Cardiac muscle cell (in vitro differentiated cells and primary cell): Measurements from ENCODE around the gene MCRIP2. TPM values are rescaled to one million over a fixed set of nuclear protein-coding genes. Genes with fewer than 3 reads are reported as not detected.

Experiments
- DNase-seq, 2 donors: peaks; one replicate each; pipeline versions ENCODE4 v3.0.0 to v3.0.0-alpha.2; 2010 to 2017; ENCODE audit warnings: low read depth in 1 of 2, low spot score in 1 of 2
- H3K27ac ChIP-seq: fragments of 200-600 bp; sonication (generic); 2 replicates; pipeline ENCODE4 v1.5.1; 2016
- H3K27me3 ChIP-seq: fragments of 200-600 bp; sonication (generic); 2 replicates; pipeline ENCODE4 v1.6.0; 2016; ENCODE audit warnings: control low read depth
- H3K36me3 ChIP-seq: fragments of 200-600 bp; sonication (generic); 2 replicates; pipeline ENCODE4 v1.5.1; 2016; ENCODE audit warnings: control low read depth
- H3K4me1 ChIP-seq: fragments of 200-600 bp; sonication (generic); 2 replicates; pipeline ENCODE4 v1.8.1; 2017; ENCODE audit warnings: low read depth, mild to moderate bottlenecking, mixed run types
- H3K4me3 ChIP-seq: fragments of 200-600 bp; sonication (generic); 2 replicates; pipeline ENCODE4 v1.5.1; 2016; ENCODE audit warnings: mild to moderate bottlenecking
- H3K9me3 ChIP-seq: fragments of 200-600 bp; sonication (generic); 2 replicates; pipeline ENCODE4 v1.5.1; 2017; ENCODE audit warnings: low read depth, mild to moderate bottlenecking, control low read depth
- polyA plus RNA-seq: library from polyadenylated mRNA; unstranded; fragments of >200 nt; fragmentation: Nextera tagmentation; extraction: Ambion mirVana; gene quantifications from 2 replicates; pipeline ENCODE4 v1.2.1, GENCODE V29; 2016
- total RNA-seq: library from RNA; depleted of rRNA; stranded (reverse); fragments of >200 nt; gene quantifications from 2 replicates; pipeline ENCODE4 v1.2.3, GENCODE V29; 2016
- TF ChIP-seq, protein P1 (sequence below): IDR thresholded peaks from 2 replicates; pipeline ENCODE4 v1.5.1; 2012; ENCODE audit warnings: low read depth, mild to moderate bottlenecking, low read length

The MCRIP2 gene
- total and polyA plus RNA-seq, 2 experiments from 2014 or later, result 131 to 144 TPM

DNA sequence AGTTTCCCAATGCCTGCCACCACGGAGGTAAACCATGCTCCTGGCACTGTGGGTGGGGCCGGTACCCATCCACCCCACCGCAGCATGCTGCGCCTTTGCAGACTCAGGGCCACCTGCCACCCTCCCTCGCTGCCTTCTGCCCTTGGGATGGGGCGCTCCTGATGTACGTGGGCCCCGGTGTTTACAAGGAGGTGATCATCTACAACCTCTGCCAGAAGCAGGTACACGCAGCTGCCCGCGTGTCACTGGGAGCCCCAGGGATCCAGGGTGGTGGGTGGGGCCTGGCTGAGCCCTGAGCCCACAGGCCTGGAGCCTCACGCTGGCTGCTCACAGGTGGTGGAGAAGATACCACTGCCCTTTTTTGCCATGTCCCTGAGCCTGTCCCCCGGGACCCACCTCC, 24.9 kb downstream of the MCRIP2 start:
- Histone ChIP-seq H3K9me3 (no peaks in the 10 kb centered on the region), H3K27ac (no peak overlapping the region), H3K36me3 (peaks cover 22% of the 10 kb centered on the region), H3K27me3 (no peaks in the 10 kb centered on the region), H3K4me1 (no peaks in the 10 kb centered on the region), H3K4me3 (no peak overlapping the region)
- DNase-seq, result no peak
- TF ChIP-seq, protein P1, sequence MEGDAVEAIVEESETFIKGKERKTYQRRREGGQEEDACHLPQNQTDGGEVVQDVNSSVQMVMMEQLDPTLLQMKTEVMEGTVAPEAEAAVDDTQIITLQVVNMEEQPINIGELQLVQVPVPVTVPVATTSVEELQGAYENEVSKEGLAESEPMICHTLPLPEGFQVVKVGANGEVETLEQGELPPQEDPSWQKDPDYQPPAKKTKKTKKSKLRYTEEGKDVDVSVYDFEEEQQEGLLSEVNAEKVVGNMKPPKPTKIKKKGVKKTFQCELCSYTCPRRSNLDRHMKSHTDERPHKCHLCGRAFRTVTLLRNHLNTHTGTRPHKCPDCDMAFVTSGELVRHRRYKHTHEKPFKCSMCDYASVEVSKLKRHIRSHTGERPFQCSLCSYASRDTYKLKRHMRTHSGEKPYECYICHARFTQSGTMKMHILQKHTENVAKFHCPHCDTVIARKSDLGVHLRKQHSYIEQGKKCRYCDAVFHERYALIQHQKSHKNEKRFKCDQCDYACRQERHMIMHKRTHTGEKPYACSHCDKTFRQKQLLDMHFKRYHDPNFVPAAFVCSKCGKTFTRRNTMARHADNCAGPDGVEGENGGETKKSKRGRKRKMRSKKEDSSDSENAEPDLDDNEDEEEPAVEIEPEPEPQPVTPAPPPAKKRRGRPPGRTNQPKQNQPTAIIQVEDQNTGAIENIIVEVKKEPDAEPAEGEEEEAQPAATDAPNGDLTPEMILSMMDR, result no peak

DNA sequence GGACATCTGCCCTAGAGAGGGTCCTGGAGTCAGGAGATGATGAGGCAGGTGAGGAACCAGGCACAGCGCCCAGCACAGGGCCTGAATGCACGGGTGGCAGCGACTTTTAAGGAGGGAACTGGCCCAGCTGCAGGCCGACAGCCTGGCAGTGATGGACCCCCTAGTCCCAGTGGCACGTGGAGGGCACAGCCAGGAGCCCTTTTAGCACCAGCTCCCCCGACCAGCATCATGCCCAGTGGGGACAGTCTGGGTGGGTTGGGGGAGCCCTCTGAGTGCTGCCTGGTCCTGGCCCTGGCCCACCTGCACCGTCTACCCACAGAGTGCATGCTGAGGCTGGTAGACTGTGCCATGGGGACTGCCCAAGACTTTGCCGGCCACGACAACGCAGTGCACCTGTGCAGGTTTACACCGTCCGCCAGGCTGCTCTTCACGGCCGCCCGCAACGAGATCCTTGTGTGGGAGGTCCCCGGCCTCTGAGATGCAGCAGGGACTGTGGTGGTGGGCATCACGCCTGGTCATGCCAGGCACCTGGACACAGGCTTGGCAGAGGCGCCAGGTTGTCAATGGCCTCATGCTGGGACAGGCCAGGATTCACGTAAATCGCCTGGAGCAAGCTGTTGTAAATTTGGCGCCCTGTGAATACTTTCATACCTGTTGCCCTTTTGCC, 25.6 kb downstream of the MCRIP2 start:
- H3K27ac ChIP-seq, result no peak overlapping the region
- TF ChIP-seq, protein P1, result no peak
- H3K4me3 ChIP-seq, result no peak overlapping the region
- H3K9me3 ChIP-seq, result no peaks in the 10 kb centered on the region
- no peaks in the 10 kb centered on the region for H3K4me1 ChIP-seq
- H3K36me3 ChIP-seq, result peaks cover 27% of the 10 kb centered on the region
- H3K27me3 ChIP-seq, result no peaks in the 10 kb centered on the region
- DNase-seq, result no peak

DNA sequence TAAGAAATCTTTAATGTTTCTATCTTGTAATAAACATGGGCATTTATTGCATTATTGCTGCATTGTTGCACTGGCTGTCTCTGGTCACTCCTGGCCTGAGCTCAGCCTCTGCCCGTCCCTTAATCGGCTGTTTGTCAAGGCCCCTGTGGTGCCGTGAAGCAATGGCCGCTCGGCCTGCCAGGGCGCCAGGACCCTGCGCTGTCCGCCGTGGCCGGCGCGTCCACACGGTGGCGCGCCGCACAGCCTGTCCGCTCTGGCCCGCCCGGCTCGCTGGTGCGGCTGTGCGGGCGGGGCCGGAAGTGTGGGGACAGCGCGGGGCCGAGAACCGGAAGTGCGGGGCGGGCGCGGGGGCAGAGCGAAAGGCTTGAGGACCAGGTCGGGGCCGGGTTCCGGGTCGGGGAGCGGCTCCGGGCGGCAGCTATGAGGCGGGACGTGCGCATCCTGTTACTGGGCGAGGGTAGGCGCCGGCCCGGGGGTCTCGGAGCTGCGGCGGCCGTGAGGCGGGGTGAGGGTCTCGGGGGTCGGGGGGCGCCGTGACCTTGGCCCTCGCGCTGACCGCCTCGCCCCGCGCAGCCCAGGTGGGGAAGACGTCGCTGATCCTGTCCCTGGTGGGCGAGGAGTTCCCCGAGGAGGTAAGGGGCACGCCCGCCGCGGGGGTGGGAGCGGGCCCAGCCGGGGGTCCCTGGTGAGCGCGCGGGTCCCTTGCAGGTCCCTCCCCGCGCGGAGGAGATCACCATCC, 26.3 kb downstream of the MCRIP2 start, which contains the start of gene RHOT2:
Gene RHOT2 (plus strand): TSS at position 353 of the 739 bp plus-strand sequence. CDS start 68 bp downstream, at position 421.
- Histone ChIP-seq H3K4me3 (peak within 1 kb of the TSS; percentile 85), H3K27me3 (no peaks in the 10 kb centered on the region), H3K4me1 (no peaks in the 10 kb centered on the region), H3K36me3 (peaks cover 34% of the 10 kb centered on the region), H3K9me3 (no peaks in the 10 kb centered on the region), H3K27ac (peak within 1 kb of the TSS; percentile 44)
- peak; percentile 94 to 96 for DNase-seq
- TF ChIP-seq, protein P1, result peak; percentile 67

DNA sequence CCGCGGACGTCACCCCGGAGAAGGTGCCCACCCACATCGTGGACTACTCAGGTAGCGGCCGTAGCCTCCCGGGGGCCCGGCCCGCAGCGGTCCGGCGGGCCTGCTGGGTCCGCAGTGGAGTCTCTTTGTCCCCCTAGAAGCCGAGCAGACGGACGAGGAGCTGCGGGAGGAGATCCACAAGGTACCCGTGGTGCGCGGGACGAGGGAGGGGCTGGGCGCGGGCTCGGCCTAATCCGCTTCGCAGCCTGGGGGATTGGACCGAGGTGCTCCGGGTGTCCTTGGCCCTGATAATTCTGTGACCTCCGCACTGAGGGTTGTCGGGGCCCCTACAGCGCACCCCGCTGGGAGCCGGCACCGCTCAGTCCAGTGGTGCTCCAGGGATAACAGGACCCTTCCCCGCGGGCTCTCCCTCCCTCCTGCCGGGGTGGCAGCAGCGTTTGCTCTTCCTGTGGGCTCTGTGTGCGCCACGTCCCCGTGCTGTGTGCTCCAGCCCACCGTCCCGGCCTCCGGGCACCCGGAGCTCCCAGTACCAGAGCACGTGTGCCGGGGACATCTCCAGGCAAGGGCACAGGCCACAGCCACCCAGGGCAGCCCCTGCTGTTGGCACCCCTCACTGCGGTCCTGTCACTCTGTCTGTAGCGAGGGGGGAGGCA, 27.0 kb downstream of the MCRIP2 start:
- peaks cover 35% of the 10 kb centered on the region for H3K36me3 ChIP-seq
- no peak for DNase-seq
- TF ChIP-seq, protein P1, result no peak
- no peak overlapping the region for H3K27ac ChIP-seq
- no peaks in the 10 kb centered on the region for H3K27me3 ChIP-seq
- H3K4me3 ChIP-seq, result peak overlapping the region; percentile 85
- no peaks in the 10 kb centered on the region for H3K4me1 ChIP-seq
- H3K9me3 ChIP-seq, result no peaks in the 10 kb centered on the region

DNA sequence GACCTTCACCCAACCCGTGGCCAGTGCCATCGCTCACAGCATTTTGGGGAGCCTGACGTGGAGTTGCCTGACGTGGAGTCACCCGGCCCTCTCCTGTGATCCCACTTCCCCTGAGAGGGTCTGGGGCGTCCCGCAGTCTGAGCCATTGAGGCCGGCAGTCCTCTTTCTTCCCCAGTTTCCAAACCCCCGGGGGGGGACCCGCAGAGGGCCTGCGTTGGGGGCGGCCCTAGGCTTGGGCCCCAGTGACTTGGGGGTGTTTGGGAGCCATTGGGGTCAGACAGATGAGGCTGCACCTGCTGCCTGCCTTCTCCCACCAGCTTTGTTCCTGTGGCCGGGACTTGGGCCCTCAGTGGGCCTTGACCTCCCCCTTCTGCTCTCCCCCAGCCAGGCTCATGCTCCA, 28.0 kb downstream of the MCRIP2 start:
- H3K27me3 ChIP-seq, result no peaks in the 10 kb centered on the region
- no peak overlapping the region for H3K4me3 ChIP-seq
- H3K36me3 ChIP-seq, result peaks cover 35% of the 10 kb centered on the region
- H3K27ac ChIP-seq, result no peak overlapping the region
- H3K4me1 ChIP-seq, result peaks cover under 1% of the 10 kb centered on the region
- no peak for DNase-seq
- TF ChIP-seq, protein P1, result no peak
- H3K9me3 ChIP-seq, result no peaks in the 10 kb centered on the region
